Breast epithelium (tissue), 3 donors: ENCODE results near the gene GOLIM4.

ENCODE experiments used
- POLR2A ChIP-seq: fragments of 450-650 bp; IDR thresholded peaks from one replicate; pipeline ENCODE4 v1.6.1; 2016; ENCODE audit warnings: antibody characterized with exemption, mild to moderate bottlenecking, moderate library complexity
- TF ChIP-seq, protein P1 (sequence below), 3 donors: fragments of 450-650 bp; IDR thresholded peaks; one replicate each; pipeline ENCODE4 v1.5.1; 2016 to 2017; ENCODE audit warnings: antibody characterized with exemption in 3 of 3, mild to moderate bottlenecking in 3 of 3, moderate library complexity in 3 of 3

DNA sequence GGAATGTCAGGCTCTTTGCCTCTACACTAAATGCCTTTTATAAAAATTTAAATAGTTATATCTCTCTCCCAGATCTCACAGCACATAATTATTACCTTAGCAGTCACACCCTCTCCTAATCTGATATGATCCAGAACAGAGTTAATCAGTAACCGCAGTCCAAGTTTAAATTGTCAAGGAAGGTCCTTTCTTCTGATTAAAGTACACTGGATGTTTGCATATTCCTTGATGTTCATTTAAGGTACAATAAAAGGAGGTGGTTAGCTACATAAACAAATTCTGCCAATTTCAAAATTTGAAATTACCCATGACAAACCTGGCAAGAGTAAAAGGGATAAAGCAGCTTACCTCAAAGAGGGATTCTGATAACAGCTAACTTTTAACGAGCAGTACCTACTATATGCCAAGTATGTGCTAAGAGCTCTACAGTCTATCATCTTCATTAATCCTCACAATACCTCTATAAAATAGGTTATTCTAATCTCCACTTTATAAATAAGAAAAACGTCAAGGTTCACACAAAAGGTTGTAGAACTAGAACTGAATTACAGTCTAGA, 4.3 kb downstream of the GOLIM4 start:
- no peak for TF ChIP-seq POLR2A
- TF ChIP-seq, protein P1, sequence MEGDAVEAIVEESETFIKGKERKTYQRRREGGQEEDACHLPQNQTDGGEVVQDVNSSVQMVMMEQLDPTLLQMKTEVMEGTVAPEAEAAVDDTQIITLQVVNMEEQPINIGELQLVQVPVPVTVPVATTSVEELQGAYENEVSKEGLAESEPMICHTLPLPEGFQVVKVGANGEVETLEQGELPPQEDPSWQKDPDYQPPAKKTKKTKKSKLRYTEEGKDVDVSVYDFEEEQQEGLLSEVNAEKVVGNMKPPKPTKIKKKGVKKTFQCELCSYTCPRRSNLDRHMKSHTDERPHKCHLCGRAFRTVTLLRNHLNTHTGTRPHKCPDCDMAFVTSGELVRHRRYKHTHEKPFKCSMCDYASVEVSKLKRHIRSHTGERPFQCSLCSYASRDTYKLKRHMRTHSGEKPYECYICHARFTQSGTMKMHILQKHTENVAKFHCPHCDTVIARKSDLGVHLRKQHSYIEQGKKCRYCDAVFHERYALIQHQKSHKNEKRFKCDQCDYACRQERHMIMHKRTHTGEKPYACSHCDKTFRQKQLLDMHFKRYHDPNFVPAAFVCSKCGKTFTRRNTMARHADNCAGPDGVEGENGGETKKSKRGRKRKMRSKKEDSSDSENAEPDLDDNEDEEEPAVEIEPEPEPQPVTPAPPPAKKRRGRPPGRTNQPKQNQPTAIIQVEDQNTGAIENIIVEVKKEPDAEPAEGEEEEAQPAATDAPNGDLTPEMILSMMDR (IDR thresholded peaks at IDR 0.05): no peak
